Naive B cell (primary cell): ENCODE measurements around the gene LGALS3BP. TPM values are rescaled to one million over a fixed set of nuclear protein-coding genes. Genes with fewer than 3 reads are reported as not detected.

Source experiments
- ATAC-seq, 2 donors: fragments of 150-1000 bp; cut with Tn5 transposase; 2 replicates each; pipeline ENCODE4 v1.10.0; 2021; ENCODE audit warnings: low read depth in 2 of 2, mild to moderate bottlenecking in 2 of 2, moderate library complexity in 2 of 2
- DNase-seq: peaks from one replicate; pipeline ENCODE4 v3.0.0; 2022
- H3K27ac Mint-ChIP-seq, 6 donors: one replicate each; pipeline ENCODE4 v1.8.0; 2020 to 2022; ENCODE audit warnings: mild to moderate bottlenecking in 6 of 6, mixed read lengths in 6 of 6, moderate library complexity in 5 of 6, inconsistent platforms in 2 of 6
- H3K27me3 Mint-ChIP-seq, 3 donors: one replicate each; pipeline ENCODE4 v1.8.0; 2021 to 2022; ENCODE audit warnings: mixed read lengths in 3 of 3, mild to moderate bottlenecking in 1 of 3
- H3K36me3 Mint-ChIP-seq, 2 donors: one replicate each; pipeline ENCODE4 v1.8.0; 2020 to 2022; ENCODE audit warnings: mixed read lengths in 2 of 2, inconsistent platforms in 1 of 2, mild to moderate bottlenecking in 1 of 2
- H3K4me1 Mint-ChIP-seq, 3 donors: one replicate each; pipeline ENCODE4 v1.8.0; 2020 to 2022; ENCODE audit warnings: mixed read lengths in 3 of 3, inconsistent platforms in 1 of 3, mild to moderate bottlenecking in 1 of 3, moderate library complexity in 1 of 3
- H3K4me3 Mint-ChIP-seq, 8 donors: one replicate each; pipeline ENCODE4 v1.8.0; 2020 to 2022; ENCODE audit warnings: mild to moderate bottlenecking in 8 of 8, mixed read lengths in 8 of 8, moderate library complexity in 8 of 8, inconsistent platforms in 2 of 8
- H3K9me3 Mint-ChIP-seq, 7 donors: one replicate each; pipeline ENCODE4 v1.8.0; 2020 to 2022; ENCODE audit warnings: mixed read lengths in 7 of 7, mild to moderate bottlenecking in 5 of 7, inconsistent platforms in 2 of 7, moderate library complexity in 1 of 7
- polyA plus RNA-seq, 6 donors: library from polyadenylated mRNA; unstranded; fragments of 300-500 nt; fragmentation: Illumina TruSeq; gene quantifications; one replicate each; pipeline ENCODE4 v1.2.3, GENCODE V29; 2021; ENCODE audit warnings: low read depth in 6 of 6

The LGALS3BP gene
- polyA plus RNA-seq, 6 donors from 2014 or later, result 1.2 to 17.1 (median 3.7) TPM

DNA sequence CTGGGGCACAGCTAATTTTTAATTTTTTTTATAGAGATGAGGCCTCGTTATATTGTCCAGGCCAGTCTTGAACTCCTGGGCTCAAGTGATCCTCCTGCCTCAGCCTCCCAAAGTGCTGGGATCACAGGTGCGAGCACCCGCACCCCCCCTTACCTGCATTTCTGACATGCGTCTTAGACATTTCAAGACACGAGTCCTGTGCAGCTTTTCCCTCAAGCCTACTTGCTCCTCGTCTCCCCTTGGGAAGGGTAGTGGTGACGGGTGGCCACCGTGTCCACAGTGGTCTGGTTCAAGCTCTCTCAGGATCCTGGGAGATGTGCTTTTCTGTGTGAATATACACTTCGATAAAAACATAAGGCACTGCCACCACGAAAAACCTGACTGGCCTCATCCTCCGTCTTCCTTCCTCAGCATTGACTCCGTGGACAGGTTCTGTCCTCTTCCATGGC, 20.2 kb upstream of the LGALS3BP start:
- Mint-ChIP-seq H3K4me1 (peaks cover 10 to 37% (median 25%) of the 10 kb centered on the region in 3 donors), H3K9me3 (no peaks in the 10 kb centered on the region), H3K27me3 (no peaks in the 10 kb centered on the region), H3K27ac (peak overlapping the region in 2 of 6 donors; percentile 54 to 85), H3K4me3 (peak overlapping the region in 1 of 8 donors; percentile 48), H3K36me3 (no peaks in the 10 kb centered on the region)
- ATAC-seq (no peak), DNase-seq (no peak)

DNA sequence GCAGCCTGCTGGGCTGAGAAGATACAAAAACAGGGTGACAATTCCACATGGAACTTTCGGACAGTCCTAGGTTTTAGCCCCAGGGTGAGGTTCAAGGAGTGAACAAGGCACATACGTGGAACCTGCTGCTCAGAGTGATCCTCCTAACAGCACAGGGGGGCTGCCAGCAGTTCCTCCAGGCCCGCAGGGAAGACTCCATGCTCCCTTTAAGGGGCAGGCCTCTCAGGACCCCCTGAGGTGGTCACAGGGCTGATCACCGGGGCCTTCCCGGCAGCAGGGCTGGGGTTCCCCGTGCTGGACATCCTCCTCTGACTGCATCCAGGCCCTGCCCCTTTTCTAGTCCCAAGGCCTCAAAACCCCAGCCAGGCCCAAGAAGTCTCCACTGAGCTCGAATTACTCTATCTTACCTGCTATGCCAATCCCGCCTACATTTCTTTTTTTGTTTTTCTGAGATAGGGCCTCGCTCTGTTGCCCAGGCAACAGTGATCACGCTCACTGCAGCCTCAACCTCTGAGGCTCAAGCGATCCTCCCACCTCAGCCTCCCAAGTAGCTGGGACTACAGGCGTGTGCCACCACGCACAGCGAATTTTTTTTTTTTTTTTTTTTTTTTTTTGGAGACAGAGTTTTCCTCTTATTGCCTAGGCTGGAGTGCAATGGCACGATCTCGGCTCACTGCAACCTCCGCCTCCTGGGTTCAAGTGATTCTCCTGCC, 19.5 kb upstream of the LGALS3BP start:
- H3K27ac Mint-ChIP-seq, result no peak overlapping the region
- H3K9me3 Mint-ChIP-seq, result no peaks in the 10 kb centered on the region
- H3K4me1 Mint-ChIP-seq, result peaks cover 10 to 41% (median 25%) of the 10 kb centered on the region in 3 donors
- DNase-seq (no peak), ATAC-seq (no peak)
- no peaks in the 10 kb centered on the region for H3K27me3 Mint-ChIP-seq
- no peak overlapping the region for H3K4me3 Mint-ChIP-seq
- H3K36me3 Mint-ChIP-seq, result no peaks in the 10 kb centered on the region

DNA sequence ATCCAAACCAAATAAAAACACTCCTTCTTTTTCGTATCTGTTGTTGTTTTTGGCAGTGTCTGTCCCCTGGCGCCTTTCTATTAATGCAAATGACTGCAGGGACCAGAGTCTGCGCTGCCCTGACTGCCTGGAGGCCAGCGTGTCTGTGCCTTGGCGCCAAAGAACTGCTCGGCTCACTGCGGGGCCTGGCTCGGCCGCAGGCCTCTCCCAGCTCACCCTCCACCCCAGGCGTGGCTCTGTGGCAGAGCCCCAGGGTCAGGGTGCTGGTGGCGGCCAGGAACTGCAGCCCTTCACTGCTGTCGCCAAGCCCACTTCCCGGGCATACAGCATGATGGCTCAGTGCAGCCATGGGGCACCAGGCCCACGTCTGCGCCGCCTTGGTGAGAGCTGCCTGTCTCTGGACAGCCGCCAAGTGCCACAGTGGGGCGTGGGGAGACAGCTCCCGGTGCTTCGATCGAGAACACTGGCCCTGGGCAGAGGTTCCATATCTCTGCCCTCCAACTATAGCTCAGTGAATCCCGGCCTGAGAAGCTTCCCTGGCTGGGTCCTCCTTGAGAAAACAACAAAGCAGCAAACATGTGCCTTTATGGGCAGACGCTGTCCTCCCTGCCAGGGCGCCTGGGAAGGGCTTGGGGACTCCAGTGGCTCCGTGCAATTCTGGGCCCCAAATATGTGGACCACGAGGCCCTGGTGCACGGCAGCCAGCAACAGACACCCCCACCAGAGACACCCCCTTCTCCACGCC, 18.8 kb upstream of the LGALS3BP start:
- Mint-ChIP-seq H3K4me1 (peaks cover 12 to 40% (median 21%) of the 10 kb centered on the region in 3 donors), H3K9me3 (no peaks in the 10 kb centered on the region), H3K27ac (peak overlapping the region in 1 of 6 donors; percentile 2), H3K27me3 (no peaks in the 10 kb centered on the region), H3K4me3 (no peak overlapping the region), H3K36me3 (no peaks in the 10 kb centered on the region)
- no peak for DNase-seq
- no peak for ATAC-seq

DNA sequence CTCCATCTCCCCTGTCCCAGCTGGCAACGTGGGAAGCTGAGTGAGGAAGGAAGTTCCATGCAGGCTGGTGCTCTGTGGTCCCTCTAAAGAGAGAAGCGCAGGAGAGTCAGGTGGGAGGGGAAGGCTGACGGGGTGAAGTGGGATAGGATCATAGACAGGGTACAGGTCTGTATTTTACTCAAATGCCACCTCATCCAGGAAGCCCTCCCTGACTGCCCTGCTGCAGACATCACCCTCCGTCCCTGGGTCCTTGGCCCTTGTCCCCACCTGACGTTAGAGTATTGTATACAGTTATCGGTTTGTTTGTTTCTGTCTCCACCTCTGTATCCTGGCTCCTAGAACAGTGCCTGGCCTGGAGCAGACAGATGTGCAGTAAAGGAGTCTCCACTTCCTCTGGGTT, 18.2 kb upstream of the LGALS3BP start:
- Mint-ChIP-seq H3K4me1 (peaks cover 17 to 35% (median 24%) of the 10 kb centered on the region in 3 donors), H3K9me3 (no peaks in the 10 kb centered on the region), H3K27me3 (no peaks in the 10 kb centered on the region), H3K4me3 (no peak overlapping the region), H3K36me3 (peaks cover 0 to 5% of the 10 kb centered on the region in 2 donors), H3K27ac (no peak overlapping the region)
- ATAC-seq (no peak), DNase-seq (no peak)

DNA sequence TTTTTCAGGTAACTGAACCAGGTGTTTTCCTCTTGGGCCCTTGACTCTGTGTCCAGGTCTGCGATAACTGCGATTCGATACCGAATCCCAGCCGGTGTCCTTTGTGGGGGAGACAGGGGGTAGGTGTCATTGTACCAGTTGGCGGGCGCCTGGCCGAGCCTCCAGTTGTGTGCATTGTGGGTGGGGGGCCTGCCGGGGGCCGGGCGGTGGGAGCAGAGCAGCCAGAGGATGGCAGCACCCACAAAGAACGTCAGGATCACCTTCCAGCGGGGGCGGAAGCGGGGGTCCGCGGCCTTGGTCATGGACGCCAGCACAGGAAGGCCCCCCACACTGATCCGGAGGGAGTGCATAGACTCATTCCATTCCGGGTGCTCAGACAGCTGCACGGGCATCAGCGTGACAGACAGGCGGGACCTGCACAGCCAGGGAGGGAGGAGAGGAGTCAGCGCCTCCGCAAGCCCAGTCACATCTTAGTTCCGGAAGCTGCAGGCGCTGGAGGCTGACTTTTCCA, 17.6 kb upstream of the LGALS3BP start:
- Mint-ChIP-seq H3K36me3 (peaks cover 0 to 9% of the 10 kb centered on the region in 2 donors), H3K27ac (no peak overlapping the region), H3K27me3 (no peaks in the 10 kb centered on the region), H3K4me1 (peaks cover 20 to 32% (median 26%) of the 10 kb centered on the region in 3 donors), H3K4me3 (no peak overlapping the region), H3K9me3 (no peaks in the 10 kb centered on the region)
- DNase-seq (no peak), ATAC-seq (no peak)

DNA sequence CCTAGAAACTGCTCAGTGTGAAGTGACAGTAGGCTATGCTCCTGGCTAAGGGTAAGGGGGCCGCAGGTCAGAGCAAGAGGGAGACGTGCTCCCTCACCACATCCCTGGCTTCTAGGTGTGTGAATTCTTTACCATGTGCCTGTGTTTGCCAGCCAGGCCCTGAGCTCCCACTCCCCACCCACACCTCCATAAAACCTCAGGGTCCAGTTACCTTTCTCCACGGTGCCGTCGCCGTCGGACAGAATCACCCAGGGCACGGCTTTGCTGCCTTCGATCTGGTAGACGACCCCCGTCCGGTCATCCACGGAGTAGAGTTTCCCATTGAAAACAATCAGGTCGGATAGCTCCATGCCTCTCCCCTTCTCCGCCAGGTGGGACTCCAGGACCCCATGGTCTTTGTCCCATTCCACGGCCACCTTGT, 17.1 kb upstream of the LGALS3BP start:
- Mint-ChIP-seq H3K9me3 (no peaks in the 10 kb centered on the region), H3K36me3 (peaks cover 0 to 9% of the 10 kb centered on the region in 2 donors), H3K27me3 (no peaks in the 10 kb centered on the region), H3K4me3 (peak overlapping the region in 1 of 8 donors; percentile 12), H3K27ac (no peak overlapping the region), H3K4me1 (peaks cover 17 to 28% (median 24%) of the 10 kb centered on the region in 3 donors)
- ATAC-seq (no peak), DNase-seq (no peak)

DNA sequence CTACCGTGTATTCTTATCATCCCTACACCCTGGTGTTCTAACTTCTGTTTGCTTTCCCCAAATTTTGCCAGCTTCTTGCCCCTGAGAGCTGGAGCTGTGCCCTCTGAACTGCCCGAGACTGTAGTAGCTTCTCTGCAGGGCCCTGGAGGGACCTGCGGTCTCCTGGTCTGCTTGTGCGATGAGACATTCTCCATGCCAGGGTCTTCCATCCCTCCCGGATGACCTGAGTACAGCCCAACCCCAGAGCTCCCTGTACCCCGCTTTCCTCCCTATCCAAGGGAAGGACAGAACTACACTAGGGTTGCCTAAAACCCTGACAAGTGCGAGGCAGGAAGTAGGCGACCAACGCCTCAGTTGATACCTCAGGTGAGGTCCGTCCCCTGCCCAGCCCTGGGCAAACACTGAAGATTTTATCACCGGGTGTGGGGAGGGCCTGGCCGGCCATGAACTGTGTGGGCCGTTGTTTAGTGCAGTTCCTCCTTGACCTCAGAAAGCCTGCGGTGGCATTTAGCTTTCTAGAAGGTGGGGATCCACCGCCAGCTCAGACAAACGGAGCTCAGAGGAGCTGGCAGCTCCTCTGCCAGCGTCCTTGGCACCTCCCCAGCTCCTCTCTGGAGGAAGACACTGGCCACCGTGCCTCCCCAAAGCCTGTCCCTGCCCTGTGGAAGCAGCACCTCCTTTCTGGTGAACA, 16.2 kb upstream of the LGALS3BP start:
- H3K36me3 Mint-ChIP-seq, result peaks cover 0 to 9% of the 10 kb centered on the region in 2 donors
- H3K9me3 Mint-ChIP-seq, result no peaks in the 10 kb centered on the region

DNA sequence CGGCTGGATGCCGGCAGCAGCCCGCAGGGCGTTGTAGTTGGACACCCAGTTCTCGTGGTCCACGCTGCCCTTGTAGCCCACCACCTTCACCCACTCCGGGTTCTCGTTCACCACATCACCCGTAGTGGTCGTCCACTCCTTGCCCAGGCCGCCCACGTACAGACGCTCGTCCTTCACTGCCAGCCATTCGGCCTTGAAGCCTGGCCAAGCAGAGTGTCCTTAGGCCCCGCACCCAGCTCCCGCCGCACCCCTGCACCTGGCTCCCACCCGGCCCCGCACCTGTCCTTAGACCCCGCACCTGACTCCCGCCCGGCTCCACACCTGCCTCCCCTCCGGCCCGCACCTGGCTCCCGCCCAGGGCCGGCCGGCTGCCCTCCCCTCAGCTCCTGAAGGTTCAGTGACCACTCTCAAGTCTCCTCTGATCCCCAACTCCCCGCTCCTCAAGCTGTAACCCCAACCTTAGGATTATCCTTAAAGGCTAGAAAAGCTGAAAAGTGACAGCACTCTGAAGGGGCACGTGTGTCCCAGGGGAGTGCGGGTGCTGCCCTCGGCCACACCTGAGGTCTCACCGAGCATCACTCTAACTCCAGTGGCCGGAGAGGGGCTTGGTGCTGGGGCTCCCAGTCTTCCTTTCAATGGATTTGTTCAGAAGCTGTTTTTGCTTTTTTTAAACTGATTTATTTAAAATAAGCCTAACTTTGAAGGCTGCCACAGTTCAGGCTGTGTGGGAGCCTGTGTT, 15.5 kb upstream of the LGALS3BP start:
- H3K4me1 Mint-ChIP-seq, result peaks cover 8 to 13% (median 12%) of the 10 kb centered on the region in 3 donors
- H3K27ac Mint-ChIP-seq, result peak overlapping the region in 1 of 6 donors; percentile 82
- ATAC-seq (no peak), DNase-seq (no peak)
- no peak overlapping the region for H3K4me3 Mint-ChIP-seq
- H3K27me3 Mint-ChIP-seq, result no peaks in the 10 kb centered on the region
- H3K9me3 Mint-ChIP-seq, result peaks cover 0 to 2% (median 0%) of the 10 kb centered on the region in 7 donors
- H3K36me3 Mint-ChIP-seq, result peaks cover 4 to 9% of the 10 kb centered on the region in 2 donors

More for the DNA sequence above, 16.2 kb upstream of the LGALS3BP start:
- H3K4me3 Mint-ChIP-seq, result no peak overlapping the region
- peaks cover 15 to 19% (median 15%) of the 10 kb centered on the region in 3 donors for H3K4me1 Mint-ChIP-seq
- no peak for DNase-seq
- ATAC-seq, result no peak
- peak overlapping the region in 2 of 6 donors; percentile 82 to 83 for H3K27ac Mint-ChIP-seq
- no peaks in the 10 kb centered on the region for H3K27me3 Mint-ChIP-seq

DNA sequence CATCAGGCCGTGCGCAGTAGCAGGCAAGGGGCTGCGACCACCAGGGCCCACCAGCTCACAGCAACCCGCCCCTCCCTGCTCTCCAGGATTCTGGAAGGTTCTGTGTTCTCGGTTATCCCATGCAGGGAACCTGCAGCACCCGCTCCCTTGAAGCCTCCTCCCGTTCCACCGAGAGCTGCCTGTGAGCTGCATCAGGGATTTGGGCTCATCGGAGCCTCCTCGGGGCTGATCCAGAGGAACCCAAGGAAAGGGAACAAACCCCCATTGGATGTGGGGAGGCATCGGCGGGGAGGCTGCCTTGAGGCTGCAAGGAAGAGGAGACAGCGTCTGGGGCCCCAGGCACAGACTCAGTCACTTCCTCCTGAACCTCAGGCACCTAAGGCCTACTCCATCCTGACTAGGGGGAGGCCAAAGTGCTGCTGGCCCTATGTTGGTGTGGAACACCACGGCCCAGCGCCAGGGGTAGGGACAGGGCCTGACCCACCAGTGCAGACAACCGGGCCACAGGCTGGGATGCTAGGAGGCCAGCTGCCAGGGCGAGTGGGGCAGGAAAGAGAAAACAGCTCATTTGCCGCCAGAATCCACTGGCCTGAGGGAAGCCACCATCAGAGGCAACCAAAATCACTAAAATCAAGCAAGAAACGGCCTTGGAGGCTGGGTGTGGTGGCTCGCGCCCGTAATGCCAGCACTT, 14.4 kb upstream of the LGALS3BP start:
- peaks cover 5 to 13% (median 10%) of the 10 kb centered on the region in 3 donors for H3K4me1 Mint-ChIP-seq
- peaks cover 0 to 2% (median 0%) of the 10 kb centered on the region in 7 donors for H3K9me3 Mint-ChIP-seq
- peak overlapping the region in 1 of 8 donors; percentile 52 for H3K4me3 Mint-ChIP-seq
- H3K27me3 Mint-ChIP-seq, result no peaks in the 10 kb centered on the region
- ATAC-seq (no peak), DNase-seq (no peak)
- H3K36me3 Mint-ChIP-seq, result peaks cover 4 to 9% of the 10 kb centered on the region in 2 donors
- H3K27ac Mint-ChIP-seq, result no peak overlapping the region

DNA sequence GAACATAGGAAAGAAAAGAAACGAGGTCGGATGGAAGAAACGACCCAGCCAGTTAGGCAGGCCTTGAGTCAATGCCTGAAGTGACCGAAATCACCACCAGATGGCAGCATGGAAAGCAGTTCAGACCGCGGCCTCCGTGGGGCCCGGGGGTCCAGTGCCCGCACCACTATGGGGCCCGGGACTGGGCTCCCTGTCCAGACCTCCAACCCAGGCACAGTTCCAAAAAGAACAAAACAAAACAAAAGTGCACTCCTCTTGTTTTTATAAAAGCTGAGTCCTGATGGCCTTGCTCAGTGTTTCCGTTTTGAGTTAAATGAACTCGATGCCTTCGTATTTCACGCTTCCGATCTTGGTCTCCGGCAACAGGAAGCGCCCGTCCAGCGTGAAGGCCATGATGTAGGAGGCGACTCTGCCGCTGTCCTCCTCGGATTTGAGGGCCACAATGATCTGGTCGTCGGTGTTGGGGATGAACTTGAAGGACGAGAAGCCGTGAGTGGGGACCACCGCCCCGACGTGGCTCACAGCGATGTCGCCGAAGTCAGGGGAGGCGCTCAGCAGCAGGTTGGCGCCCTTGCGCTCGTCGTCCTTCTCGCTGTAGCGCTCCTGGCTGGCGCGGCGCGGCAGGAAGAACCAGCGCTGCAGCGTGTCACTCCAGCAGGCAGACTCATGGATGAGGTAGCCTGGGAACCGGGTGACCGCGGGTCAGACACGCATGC, 13.7 kb upstream of the LGALS3BP start:
- DNase-seq (peak; percentile 22), ATAC-seq (peak; percentile 61 to 70)
- Mint-ChIP-seq H3K27ac (no peak overlapping the region), H3K4me3 (no peak overlapping the region), H3K4me1 (peaks cover 5 to 13% (median 10%) of the 10 kb centered on the region in 3 donors), H3K36me3 (peaks cover 4 to 9% of the 10 kb centered on the region in 2 donors), H3K27me3 (no peaks in the 10 kb centered on the region), H3K9me3 (peaks cover 0 to 2% (median 0%) of the 10 kb centered on the region in 7 donors)

DNA sequence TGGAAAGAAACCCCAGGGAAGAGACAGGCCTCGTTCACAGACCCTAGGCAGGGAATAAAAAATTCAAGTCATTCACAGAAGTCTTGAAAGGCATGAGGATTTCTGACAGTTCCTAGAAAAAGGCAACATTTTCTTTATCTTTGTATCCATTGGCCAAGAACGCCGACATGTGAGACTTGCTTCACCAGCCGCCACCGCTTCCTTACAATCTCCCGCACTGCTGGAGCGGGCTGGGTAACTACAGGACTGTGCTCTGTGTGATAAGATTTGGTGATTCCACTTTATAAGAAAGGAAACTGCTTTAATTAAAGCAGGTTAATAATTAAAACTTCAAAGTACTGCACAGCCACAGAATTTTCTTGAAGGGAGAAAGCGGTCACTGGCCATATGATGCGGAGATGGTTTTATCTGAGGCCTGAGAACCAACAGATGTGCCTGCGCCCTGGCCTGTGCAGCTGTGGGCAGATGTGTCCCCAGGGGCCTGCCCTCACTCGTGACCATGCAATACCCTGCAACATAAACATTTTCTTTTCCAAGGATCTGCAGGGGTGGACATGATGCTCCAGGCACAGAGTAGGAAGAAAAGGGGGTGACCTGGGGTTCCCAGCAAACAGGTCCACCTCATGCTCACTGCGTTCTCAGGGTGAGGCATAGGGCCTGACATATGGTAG, 13.0 kb upstream of the LGALS3BP start:
- no peak overlapping the region for H3K4me3 Mint-ChIP-seq
- H3K27me3 Mint-ChIP-seq, result no peaks in the 10 kb centered on the region
- H3K36me3 Mint-ChIP-seq, result peaks cover 4 to 9% of the 10 kb centered on the region in 2 donors
- DNase-seq (no peak), ATAC-seq (no peak)
- peaks cover 0 to 2% (median 0%) of the 10 kb centered on the region in 7 donors for H3K9me3 Mint-ChIP-seq
- H3K4me1 Mint-ChIP-seq, result peaks cover 5 to 13% (median 10%) of the 10 kb centered on the region in 3 donors
- H3K27ac Mint-ChIP-seq, result no peak overlapping the region
